Urinary bladder (tissue), 4 donors: ENCODE data around the gene RFC2. TPM values are rescaled to one million over a fixed set of nuclear protein-coding genes. Genes with fewer than 3 reads are reported as not detected.
"Not testable (repeated sequence)": the region's sequence is repeated elsewhere in the genome, so short reads cannot be mapped to it uniquely, and the experiment has no call there.

ENCODE experiments used
- DNase-seq: peaks from one replicate; pipeline ENCODE4 v3.0.0-alpha.2; 2015; ENCODE audit errors: extremely low spot score
- H3K27ac ChIP-seq: one replicate; pipeline ENCODE4 v1.5.1; 2013; ENCODE audit warnings: low read depth, mild to moderate bottlenecking, moderate library complexity
- H3K36me3 ChIP-seq: one replicate; pipeline ENCODE4 v1.6.1; 2013; ENCODE audit warnings: mild to moderate bottlenecking, moderate library complexity; ENCODE audit not compliant: insufficient read depth
- H3K4me1 ChIP-seq: one replicate; pipeline ENCODE4 v1.6.1; 2013; ENCODE audit warnings: mild to moderate bottlenecking, moderate library complexity; ENCODE audit not compliant: insufficient read depth
- H3K4me3 ChIP-seq: one replicate; pipeline ENCODE4 v1.5.1; 2013; ENCODE audit warnings: low read depth, low read length
- WGBS: extraction: QIAGEN DNeasy Blood & Tissue Kit; methylation state at CpG from one replicate; pipeline ENCODE4 v1.1.7; 2013; 5-methylcytosine and 5-hydroxymethylcytosine counted together
- polyA plus RNA-seq: library from polyadenylated mRNA; stranded (reverse); fragments of 200-250 nt; gene quantifications from one replicate; pipeline ENCODE4 v1.2.3, GENCODE V29; 2013
- total RNA-seq: library from RNA; depleted of rRNA; stranded (reverse); fragments of >200 nt; gene quantifications from one replicate; pipeline ENCODE4 v1.2.3, GENCODE V29; 2014
- donor health status: healthy with polysubstance abuse.
- donor health status: healthy.

The RFC2 gene
- total and polyA plus RNA-seq, 2 donors, result 19.5 to 22.4 TPM

- H3K4me3 ChIP-seq, H3K4me1 ChIP-seq, DNase-seq, H3K27ac ChIP-seq, H3K36me3 ChIP-seq: not testable (repeated sequence)
- 85% methylated on average over 7 of the region's 7 CpGs for WGBS
These were observed 46.0 kb downstream of the RFC2 start for GRCh38 chr7:74208241-74208640.

- no peaks in the 10 kb centered on the region for H3K4me1 ChIP-seq
- WGBS, result 87% methylated on average over 11 of the region's 11 CpGs
- no peak overlapping the region for H3K27ac ChIP-seq
- H3K4me3 ChIP-seq, result no peak overlapping the region
- DNase-seq, result no peak
- H3K36me3 ChIP-seq, result no peaks in the 10 kb centered on the region
These were observed 46.6 kb downstream of the RFC2 start for GRCh38 chr7:74207586-74207985.

- no peaks in the 10 kb centered on the region for H3K4me1 ChIP-seq
- peak; percentile 13 for DNase-seq
- no peaks in the 10 kb centered on the region for H3K36me3 ChIP-seq
- WGBS, result 16% methylated on average over 23 of the region's 23 CpGs
- no peak overlapping the region for H3K4me3 ChIP-seq
- no peak overlapping the region for H3K27ac ChIP-seq
These were observed 47.5 kb downstream of the RFC2 start for GRCh38 chr7:74206589-74207120.

GRCh38 chr7:74206052-74206451, 48.1 kb downstream of the RFC2 start:
- H3K4me3 ChIP-seq, DNase-seq, H3K4me1 ChIP-seq, H3K36me3 ChIP-seq, H3K27ac ChIP-seq: not testable (repeated sequence)
- WGBS, result 87% methylated on average over 10 of the region's 10 CpGs

- no peak for DNase-seq
- Histone ChIP-seq H3K4me3 (no peak overlapping the region), H3K4me1 (no peaks in the 10 kb centered on the region), H3K27ac (no peak overlapping the region), H3K36me3 (no peaks in the 10 kb centered on the region)
- WGBS, result 86% methylated on average over 1 of the region's 1 CpG
These were observed 50.1 kb downstream of the RFC2 start for GRCh38 chr7:74203956-74204618.

- WGBS, result 54% methylated on average over 12 of the region's 12 CpGs
- no peaks in the 10 kb centered on the region for H3K4me1 ChIP-seq
- no peak for DNase-seq
These were observed 51.2 kb downstream of the RFC2 start for GRCh38 chr7:74202841-74203556.

GRCh38 chr7:74199551-74200355, 54.4 kb downstream of the RFC2 start:
- no peak overlapping the region for H3K4me3 ChIP-seq
- H3K4me1 ChIP-seq, result no peaks in the 10 kb centered on the region
- DNase-seq, result no peak
- no peak overlapping the region for H3K27ac ChIP-seq
- H3K36me3 ChIP-seq, result peaks cover 2% of the 10 kb centered on the region
- 68% methylated on average over 19 of the region's 19 CpGs for WGBS

More at GRCh38 chr7:74202841-74203556, 51.2 kb downstream of the RFC2 start:
- Histone ChIP-seq H3K36me3 (no peaks in the 10 kb centered on the region), H3K27ac (no peak overlapping the region), H3K4me3 (no peak overlapping the region)

- Histone ChIP-seq H3K27ac (no peak overlapping the region), H3K4me1 (no peaks in the 10 kb centered on the region), H3K36me3 (peaks cover 2% of the 10 kb centered on the region), H3K4me3 (no peak overlapping the region)
- DNase-seq, result no peak
- WGBS, result 93% methylated on average over 9 of the region's 9 CpGs
These were observed 56.6 kb downstream of the RFC2 start for GRCh38 chr7:74197449-74198124.

- not testable (repeated sequence) for H3K36me3 ChIP-seq, H3K4me3 ChIP-seq, H3K4me1 ChIP-seq, H3K27ac ChIP-seq, DNase-seq
- 80% methylated on average over 16 of the region's 19 CpGs for WGBS
These were observed 58.1 kb downstream of the RFC2 start for GRCh38 chr7:74195968-74196654.

- H3K4me3 ChIP-seq, H3K4me1 ChIP-seq, DNase-seq, H3K36me3 ChIP-seq, H3K27ac ChIP-seq: not testable (repeated sequence)
- 83% methylated on average over 20 of the region's 23 CpGs for WGBS
These were observed 58.9 kb downstream of the RFC2 start for GRCh38 chr7:74195139-74195860.

- no peaks in the 10 kb centered on the region for H3K4me1 ChIP-seq
- peaks cover 2% of the 10 kb centered on the region for H3K36me3 ChIP-seq
- DNase-seq, result no peak
- H3K4me3 ChIP-seq, result no peak overlapping the region
- 92% methylated on average over 14 of the region's 14 CpGs for WGBS
- no peak overlapping the region for H3K27ac ChIP-seq
These were observed 59.5 kb downstream of the RFC2 start for GRCh38 chr7:74194686-74195085.

- Histone ChIP-seq H3K36me3 (peaks cover 2% of the 10 kb centered on the region), H3K4me3 (no peak overlapping the region), H3K27ac (no peak overlapping the region), H3K4me1 (no peaks in the 10 kb centered on the region)
- 93% methylated on average over 7 of the region's 7 CpGs for WGBS
- no peak for DNase-seq
These were observed 60.3 kb downstream of the RFC2 start for GRCh38 chr7:74193913-74194312.
